Activated CD4-positive, CD25-positive, alpha-beta regulatory T cell treated with anti-CD3 and anti-CD28 coated beads, Interleukin-2, amount 50 U/mL, for 24 hours (primary cell): ENCODE results near the gene ENGASE.
"Not testable (repeated sequence)": the region's sequence is repeated elsewhere in the genome, so short reads cannot be mapped to it uniquely, and the experiment has no call there.

Experiments
- ATAC-seq, 2 donors: fragments of 150-1000 bp; cut with Tn5 transposase; one replicate each; pipeline ENCODE4 v1.10.0; 2021; ENCODE audit warnings: mild to moderate bottlenecking in 1 of 2, moderate library complexity in 1 of 2

Gene ENGASE

DNA sequence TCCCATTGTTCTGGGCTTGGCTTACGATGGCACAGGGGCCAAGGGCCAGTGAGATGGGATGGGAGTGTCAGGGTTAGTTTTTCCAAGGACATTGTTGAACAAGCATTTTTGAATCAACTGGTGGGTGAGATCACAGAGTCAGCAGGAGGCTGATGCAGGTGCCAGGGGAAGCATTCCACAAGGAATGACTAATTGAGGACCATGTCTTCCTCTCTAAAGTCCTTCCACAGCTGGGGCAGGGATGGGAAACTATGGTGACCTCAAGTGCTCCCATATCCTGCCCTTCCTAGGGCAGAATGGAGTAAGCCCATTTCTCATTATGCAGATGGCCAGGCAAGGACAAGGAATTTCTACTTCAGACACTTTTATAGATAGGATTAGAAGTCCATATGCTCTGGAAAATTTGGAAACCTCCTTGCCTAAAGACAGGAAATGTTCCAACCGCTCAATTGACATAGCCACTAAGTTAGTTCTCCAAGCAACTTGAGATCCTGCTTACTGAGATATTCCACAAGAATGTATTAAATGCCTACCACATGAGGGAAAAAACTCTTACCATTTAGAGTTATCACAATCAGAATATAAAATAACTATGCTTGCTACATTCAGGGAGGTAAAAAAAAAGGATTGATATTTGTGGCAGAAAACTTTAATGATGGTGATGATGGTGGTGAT, 21.2 kb upstream of the ENGASE start:
- no peak for ATAC-seq

GRCh38 chr17:79054200-79054960, 20.2 kb upstream of the ENGASE start:
- ATAC-seq: no peak

DNA sequence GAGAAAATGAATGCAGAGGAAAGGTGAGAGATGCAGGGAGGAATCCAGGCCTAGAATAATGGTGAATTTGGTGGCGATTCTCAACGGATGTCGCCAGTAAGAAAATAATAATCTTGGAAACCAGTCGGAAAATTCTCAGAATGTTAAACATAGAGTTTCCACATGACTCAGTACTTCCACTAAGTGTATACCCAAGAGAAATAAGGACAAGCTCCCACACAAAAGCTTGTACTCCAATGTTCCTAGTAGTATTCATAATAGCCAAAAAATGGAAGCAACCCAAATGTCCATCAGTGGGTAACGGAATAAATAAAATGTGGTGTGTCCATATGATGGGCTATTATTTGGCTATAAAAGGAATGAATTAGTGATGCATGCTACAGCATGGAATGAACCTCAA, 19.4 kb upstream of the ENGASE start:
- ATAC-seq: no peak

- no peak for ATAC-seq
Observed at GRCh38 chr17:79057737-79058385, 16.8 kb upstream of the ENGASE start.

DNA sequence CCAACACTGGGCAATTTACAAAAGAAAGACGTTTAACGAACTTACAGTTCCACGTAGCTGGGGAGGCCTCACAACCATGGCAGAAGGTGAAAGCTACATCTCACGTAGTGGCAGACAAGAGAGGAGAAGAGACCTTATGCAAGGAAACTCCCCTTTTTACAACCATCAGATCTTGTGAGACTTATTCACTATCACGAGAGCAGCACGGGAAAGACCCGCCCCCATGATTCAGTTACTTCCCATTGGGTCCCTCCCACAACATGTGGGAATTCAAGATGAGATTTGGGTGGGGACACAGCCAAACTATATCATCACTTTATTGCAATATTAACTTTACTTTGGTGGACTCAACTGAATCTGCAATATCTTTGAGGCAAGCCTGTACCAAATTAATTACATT, 11.9 kb upstream of the ENGASE start:
- no peak for ATAC-seq

GRCh38 chr17:79064026-79064425, 10.6 kb upstream of the ENGASE start:
- ATAC-seq: no peak

DNA sequence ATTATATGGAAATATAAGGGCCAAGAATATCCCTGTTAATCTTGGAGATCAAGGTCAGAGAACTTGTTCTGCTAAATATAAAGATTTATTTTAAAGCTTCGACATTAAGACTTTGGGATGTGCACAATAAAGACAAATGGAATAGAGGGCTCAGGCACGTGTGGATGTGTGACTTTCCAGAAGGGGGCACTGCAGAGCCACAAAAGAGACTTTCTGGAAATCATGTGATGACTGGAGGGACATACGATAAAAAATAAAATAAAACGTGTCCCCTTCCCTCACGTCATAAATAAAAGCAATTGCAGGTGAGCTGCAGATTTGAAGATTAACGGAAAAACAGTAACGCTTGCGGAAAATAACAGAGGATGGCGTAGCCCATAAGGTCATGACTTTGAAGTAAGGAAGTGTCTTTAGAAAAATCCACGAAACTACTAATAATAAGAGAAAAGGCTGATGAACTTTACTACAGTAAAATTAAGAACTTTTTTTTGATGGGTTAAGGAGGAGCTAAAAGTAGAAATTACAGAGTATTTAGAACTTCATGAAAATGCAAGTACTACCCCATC, 9.4 kb upstream of the ENGASE start:
- peak in 1 of 2 donors; percentile 65 for ATAC-seq

DNA sequence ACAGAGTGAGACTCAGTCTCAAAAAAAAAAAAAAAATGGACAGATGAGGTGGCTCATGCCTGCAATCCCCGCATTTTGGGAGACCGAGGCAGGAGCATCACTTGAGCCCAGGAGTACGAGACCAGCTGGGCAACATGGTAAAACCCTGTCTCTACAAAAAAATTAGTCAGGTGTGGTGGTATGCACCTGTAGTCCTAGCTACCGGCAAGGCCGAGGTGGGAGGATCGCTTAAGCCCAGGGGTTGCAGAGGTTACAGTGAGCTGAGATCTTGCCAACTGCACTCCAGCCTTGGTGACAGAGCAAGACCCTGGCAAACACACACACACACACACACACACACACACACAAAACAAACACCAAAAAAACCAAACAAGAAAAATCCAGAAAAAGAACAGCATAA, 7.7 kb upstream of the ENGASE start:
- no peak for ATAC-seq

DNA sequence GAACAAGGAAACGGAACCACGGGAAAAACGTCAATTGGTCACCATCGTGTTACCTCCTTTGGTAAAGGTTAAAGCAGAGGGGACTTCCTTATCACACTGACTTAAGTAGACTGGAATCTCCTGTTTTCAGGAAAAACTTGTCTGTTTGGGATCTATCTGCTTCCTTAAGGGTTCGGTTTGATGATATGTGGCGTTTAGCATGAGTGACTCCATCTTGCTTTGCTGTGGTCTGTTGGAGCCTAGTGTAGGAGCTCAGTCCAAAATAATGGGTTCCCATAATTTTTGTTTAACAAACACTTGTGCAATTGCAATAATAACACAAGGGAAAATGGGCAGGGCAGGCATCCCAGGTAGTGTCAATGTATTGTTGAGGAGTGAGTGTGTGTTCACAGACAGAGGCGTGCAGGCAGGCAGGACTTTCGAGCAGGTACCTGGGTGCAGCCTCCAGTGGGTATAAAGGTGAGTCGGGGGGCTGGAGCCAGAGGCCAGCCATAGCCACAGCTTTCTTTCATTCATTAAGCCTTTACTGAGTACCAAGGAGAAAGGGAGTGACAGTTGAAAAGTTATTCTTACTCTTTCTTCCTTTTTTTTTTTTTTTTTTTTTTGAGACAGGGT, 4.3 kb upstream of the ENGASE start:
- ATAC-seq: no peak

GRCh38 chr17:79071161-79071740, 3.4 kb upstream of the ENGASE start:
- no peak for ATAC-seq

DNA sequence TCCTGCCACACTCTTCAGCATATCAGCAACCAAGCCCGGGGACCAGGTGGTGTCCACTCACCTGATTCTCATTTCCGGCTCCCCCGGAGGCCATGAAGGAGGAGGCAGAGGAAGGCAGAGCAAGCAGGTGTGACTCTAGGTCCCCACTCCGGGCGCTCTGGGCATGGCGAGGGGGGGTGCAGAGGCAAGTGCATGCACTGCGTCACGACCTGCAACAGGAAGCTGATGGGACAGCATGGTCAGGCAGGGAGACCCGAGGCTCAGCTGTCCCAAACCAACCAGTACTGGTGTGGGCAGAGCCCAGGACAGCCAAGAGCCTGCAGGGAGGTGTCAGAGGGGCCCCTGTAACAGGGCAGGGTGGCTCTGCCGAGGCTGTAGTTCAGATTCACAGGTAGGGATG, 2.1 kb upstream of the ENGASE start:
- no peak for ATAC-seq

GRCh38 chr17:79073016-79073705, 1.5 kb upstream of the ENGASE start:
- ATAC-seq: no peak

- ATAC-seq: no peak
Observed at GRCh38 chr17:79073706-79074088, 927 bp upstream of the ENGASE start.

- not testable (repeated sequence) for ATAC-seq
Observed at GRCh38 chr17:79074121-79074648, 439 bp upstream of the ENGASE start.

- peak in 1 of 2 donors; percentile 18 for ATAC-seq
Observed at GRCh38 chr17:79075446-79075750, 774 bp downstream of the ENGASE start.

DNA sequence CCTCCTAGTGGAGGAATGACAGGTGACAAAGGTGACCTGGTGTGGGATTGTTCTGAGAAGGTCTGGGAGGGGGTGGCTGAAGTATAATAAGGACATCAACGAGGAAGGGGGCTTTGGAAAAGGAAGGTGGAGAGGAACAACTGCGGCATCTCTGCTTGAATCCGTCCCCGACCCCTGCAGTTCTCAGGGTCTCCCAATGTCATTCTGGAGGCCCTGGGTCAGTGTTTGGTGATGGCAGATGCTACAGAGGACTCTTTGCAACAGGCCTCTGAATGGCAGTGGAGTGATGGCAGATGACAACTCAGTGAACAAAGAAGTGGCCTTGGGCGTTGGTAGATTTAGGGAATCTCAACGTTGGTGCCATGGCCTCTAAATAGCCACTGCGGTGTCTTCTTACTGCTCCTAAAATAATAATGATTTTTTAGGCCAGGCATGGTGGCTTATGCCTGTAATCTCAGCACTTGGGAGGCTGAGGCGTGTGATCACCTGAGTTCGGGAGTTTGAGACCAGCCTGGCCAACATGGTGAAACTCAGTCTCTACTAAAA, 1.3 kb downstream of the ENGASE start:
- no peak for ATAC-seq

GRCh38 chr17:79077587-79077986, 3.0 kb downstream of the ENGASE start:
- no peak for ATAC-seq

- no peak for ATAC-seq
Observed at GRCh38 chr17:79078476-79079190, 4.0 kb downstream of the ENGASE start.

GRCh38 chr17:79079421-79080200, 5.0 kb downstream of the ENGASE start:
- no peak for ATAC-seq

GRCh38 chr17:79080349-79080748, 5.7 kb downstream of the ENGASE start:
- ATAC-seq: no peak
